Pancreas (tissue), 10 donors: ENCODE measurements around the gene UPP2. TPM values are rescaled to one million over a fixed set of nuclear protein-coding genes. Genes with fewer than 3 reads are reported as not detected.

ENCODE experiments used
- ATAC-seq, 4 donors: fragments of 200-7000 bp; cut with Tn5 transposase; one replicate each; pipeline versions ENCODE4 v1.8.0 to v1.9.1; 2020; ENCODE audit warnings: mild to moderate bottlenecking in 4 of 4, moderate library complexity in 4 of 4
- DNase-seq, 6 donors: peaks; one replicate each; pipeline ENCODE4 v3.0.0-alpha.2; 2020
- FAIRE-seq: peaks from 2 replicates; lab custom pipeline; 2012; peaks lifted over from hg19 to GRCh38; lab: Jason Lieb, UNC
- H3K27ac ChIP-seq, 4 donors: fragments of 200-600 bp; sonication (generic); 1 replicate in 3 of 4; 2 replicates in 1 of 4; pipeline versions ENCODE4 v1.5.0 to v1.8.0; 2020
- H3K27me3 ChIP-seq, 4 donors: fragments of 200-600 bp; one replicate each; pipeline ENCODE4 v1.8.0; 2021
- H3K36me3 ChIP-seq, 3 donors: fragments of 200-600 bp; sonication (generic) in 1 of 3; one replicate each; pipeline versions ENCODE4 v1.5.0 to v1.8.0; 2020 to 2021
- H3K4me1 ChIP-seq, 3 donors: fragments of 200-600 bp; one replicate each; pipeline ENCODE4 v1.8.0; 2021
- H3K4me3 ChIP-seq, 4 donors: fragments of 200-600 bp; sonication (generic) in 2 of 4; one replicate each; pipeline versions ENCODE4 v1.5.0 to v1.8.0; 2020 to 2021
- H3K9me3 ChIP-seq, 4 donors: fragments of 200-600 bp; one replicate each; pipeline ENCODE4 v1.8.0; 2021
- WGBS, 2 donors: extraction: QIAGEN DNeasy Blood & Tissue Kit; methylation state at CpG; one replicate each; pipeline ENCODE4 v1.1.7; 2013; 5-methylcytosine and 5-hydroxymethylcytosine counted together
- intact Hi-C, 3 donors: fragments of 100-400 bp; cut with DNase I; formaldehyde crosslinking; loops; one replicate each; pipeline versions ENCODE4 v1.11.1 to v1.14.2; 2022
- polyA plus RNA-seq, 2 donors: library from polyadenylated mRNA; stranded (reverse); fragments of 200-250 nt; gene quantifications; one replicate each; pipeline ENCODE4 v1.2.3, GENCODE V29; 2013
- total RNA-seq, 6 donors: library from RNA; stranded (reverse); fragmentation: NEBNext Ultra II Directional in 4 of 6; extraction: Animal tissue kit (Norgen Biotek cat#: 25700) in 4 of 6; gene quantifications; one replicate each; pipeline versions ENCODE4 v1.2.1 to v1.2.4, GENCODE V29; 2021 to 2023
- TF ChIP-seq, protein P1 (sequence below), 4 donors: fragments of 200-600 bp; sonication (generic) in 3 of 4; IDR thresholded peaks; one replicate each; pipeline versions ENCODE4 v1.5.0 to v1.8.0; 2021; ENCODE audit warnings: antibody characterized with exemption in 4 of 4
- donor health status: healthy with polysubstance abuse.
- donor health status: DM: no; HTN: no; CAD: no; lungs with moderate emphysema.
- donor health status: DM: no; HTN: no; CAD: no.
- donor health status: control.
- donor health status: control.
- donor health status: Bipolar disorder and iron deficiency.
- donor health status: DM: yes; HTN: yes; CAD: no.
- donor health status: DM: no; HTN: no; CAD: no.
- donor health status: DM: no; HTN: no; CAD: no.
- donor health status: DM: yes; HTN: yes; CAD: no.

Gene UPP2
- total and polyA plus RNA-seq, 8 donors: not detected

DNA sequence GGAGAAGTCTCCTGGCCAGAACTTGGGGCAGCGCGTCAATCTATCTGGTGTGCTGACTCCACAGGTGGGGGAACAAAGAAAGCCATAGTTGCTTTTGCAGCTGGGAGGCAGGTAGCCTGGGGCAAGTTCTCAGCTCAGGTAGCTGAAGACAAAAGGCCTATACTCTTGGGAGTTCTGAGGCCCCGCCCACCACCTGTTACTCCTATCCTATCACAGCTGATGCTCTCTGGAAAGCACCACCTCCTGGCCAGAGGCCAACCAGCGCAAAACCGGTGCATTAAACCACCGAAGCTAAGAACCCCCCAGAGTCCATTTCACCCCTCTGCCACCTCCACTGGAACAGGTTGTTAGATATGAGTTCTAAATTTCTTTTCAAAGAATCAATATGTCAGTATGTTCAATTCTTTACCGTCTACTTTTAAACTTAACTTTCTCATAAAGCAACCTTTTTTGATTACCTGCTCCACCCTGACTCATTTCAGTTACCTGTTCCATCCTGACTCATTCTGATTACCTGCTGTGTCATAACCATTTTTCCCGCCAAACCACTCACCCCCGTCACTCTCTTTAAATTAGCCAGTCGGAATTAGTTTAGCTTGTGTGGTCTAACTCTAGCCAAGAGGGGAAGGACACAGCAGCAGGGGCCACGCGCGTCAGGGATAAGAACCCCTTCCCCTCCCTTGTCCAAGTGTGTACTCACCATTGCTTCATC is 43.4 kb downstream of the UPP2 start:
- no peak for FAIRE-seq
- H3K36me3 ChIP-seq: no peaks in the 10 kb centered on the region
- ATAC-seq: no peak
- no peaks in the 10 kb centered on the region for H3K4me1 ChIP-seq
- no peak overlapping the region for H3K27ac ChIP-seq
- no peak for DNase-seq
- H3K27me3 ChIP-seq: no peaks in the 10 kb centered on the region
- H3K4me3 ChIP-seq: no peak overlapping the region
- no peaks in the 10 kb centered on the region for H3K9me3 ChIP-seq
- 95% methylated on average over 13 of the region's 13 CpGs for WGBS, 2 donors
- intact Hi-C loops: no loop called here
- TF ChIP-seq, protein P1, sequence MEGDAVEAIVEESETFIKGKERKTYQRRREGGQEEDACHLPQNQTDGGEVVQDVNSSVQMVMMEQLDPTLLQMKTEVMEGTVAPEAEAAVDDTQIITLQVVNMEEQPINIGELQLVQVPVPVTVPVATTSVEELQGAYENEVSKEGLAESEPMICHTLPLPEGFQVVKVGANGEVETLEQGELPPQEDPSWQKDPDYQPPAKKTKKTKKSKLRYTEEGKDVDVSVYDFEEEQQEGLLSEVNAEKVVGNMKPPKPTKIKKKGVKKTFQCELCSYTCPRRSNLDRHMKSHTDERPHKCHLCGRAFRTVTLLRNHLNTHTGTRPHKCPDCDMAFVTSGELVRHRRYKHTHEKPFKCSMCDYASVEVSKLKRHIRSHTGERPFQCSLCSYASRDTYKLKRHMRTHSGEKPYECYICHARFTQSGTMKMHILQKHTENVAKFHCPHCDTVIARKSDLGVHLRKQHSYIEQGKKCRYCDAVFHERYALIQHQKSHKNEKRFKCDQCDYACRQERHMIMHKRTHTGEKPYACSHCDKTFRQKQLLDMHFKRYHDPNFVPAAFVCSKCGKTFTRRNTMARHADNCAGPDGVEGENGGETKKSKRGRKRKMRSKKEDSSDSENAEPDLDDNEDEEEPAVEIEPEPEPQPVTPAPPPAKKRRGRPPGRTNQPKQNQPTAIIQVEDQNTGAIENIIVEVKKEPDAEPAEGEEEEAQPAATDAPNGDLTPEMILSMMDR (IDR thresholded peaks at IDR 0.05): no peak

DNA sequence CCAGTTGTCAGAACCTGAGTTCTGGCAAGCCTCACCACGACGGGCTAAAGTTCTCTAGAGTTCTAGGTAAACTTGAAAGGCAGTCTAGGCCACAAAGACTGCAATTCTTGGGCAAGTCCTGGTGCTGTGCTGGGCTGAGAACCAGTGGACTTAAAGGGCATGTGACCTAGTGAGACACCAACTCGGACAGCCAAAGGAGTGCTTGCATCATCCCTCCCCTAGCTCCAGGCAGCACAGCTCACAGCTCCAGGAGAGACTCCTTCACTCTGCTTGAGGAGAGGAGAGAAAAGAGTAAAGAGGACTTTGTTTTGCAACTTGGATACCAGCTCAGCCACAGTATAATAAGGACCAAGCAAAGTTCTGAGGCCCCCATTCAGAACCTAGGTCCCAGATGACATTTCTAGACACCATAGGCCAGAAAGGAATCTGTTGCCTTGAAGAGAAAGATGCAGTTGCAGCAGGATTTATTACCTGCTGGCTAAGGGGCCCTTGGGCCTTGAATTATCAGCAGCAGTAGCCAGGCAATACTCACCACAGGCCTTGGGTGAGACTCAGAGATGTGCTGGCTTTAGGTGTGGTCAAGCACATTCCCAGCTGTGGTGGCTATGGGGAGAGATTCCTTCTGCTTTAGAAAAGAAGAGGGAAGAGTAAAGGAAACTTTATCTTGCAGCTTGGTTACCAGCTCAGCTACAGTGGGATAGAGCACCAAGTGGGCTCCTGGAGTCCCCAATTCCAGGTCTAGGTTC is 51.8 kb downstream of the UPP2 start:
- WGBS, 2 donors: 74 to 91% methylated on average over 3 of the region's 3 CpGs
- DNase-seq: no peak
- TF ChIP-seq, protein P1 (IDR thresholded peaks at IDR 0.05): no peak
- Histone ChIP-seq H3K4me1 (no peaks in the 10 kb centered on the region), H3K27ac (no peak overlapping the region), H3K4me3 (no peak overlapping the region), H3K9me3 (no peaks in the 10 kb centered on the region), H3K36me3 (no peaks in the 10 kb centered on the region), H3K27me3 (no peaks in the 10 kb centered on the region)
- intact Hi-C loops: no loop called here
- FAIRE-seq: no peak
- ATAC-seq: no peak

DNA sequence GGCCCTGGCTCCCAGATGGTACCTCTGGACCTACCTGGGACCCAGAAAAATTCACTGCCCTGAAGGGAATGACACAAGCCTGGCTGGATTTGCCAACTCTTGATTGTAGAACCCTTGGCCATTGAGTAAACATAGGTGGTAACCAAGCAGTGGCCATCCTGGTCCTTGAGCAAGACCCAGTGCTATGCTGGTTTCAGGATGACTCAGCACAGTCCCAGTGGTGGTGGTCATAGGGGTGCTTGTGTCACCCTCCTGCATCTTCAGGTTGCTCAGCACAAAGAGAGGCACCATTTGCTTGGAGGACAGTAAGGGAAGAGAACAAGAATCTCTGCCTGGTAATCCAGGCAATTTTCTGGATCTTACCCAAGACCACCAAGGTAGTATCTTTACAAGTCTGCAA is 52.9 kb downstream of the UPP2 start:
- Histone ChIP-seq H3K4me1 (no peaks in the 10 kb centered on the region), H3K4me3 (no peak overlapping the region), H3K27ac (no peak overlapping the region), H3K36me3 (no peaks in the 10 kb centered on the region), H3K27me3 (no peaks in the 10 kb centered on the region), H3K9me3 (no peaks in the 10 kb centered on the region)
- ATAC-seq (no peak), DNase-seq (no peak), FAIRE-seq (no peak)
- intact Hi-C loops: no loop called here
- TF ChIP-seq, protein P1 (IDR thresholded peaks at IDR 0.05): no peak

DNA sequence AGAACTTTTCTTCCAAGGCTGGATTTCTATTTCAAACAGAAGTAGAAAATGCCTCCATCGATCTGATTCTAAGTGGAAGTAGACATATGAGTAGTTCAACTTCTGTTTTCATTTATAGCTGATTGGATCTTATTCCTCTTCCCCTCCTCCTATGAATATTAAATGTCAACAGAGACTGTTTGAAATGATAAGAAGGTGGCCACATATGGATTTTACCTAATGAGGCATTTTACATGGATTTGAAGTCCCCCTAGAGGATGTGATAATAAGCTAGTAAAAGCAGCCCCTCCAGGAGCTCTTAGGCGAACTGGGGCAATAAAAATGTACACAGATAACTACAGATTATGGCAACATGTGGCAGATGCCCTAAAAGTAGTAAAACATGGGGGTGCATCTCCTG is 71.0 kb downstream of the UPP2 start:
- no peak overlapping the region for H3K27ac ChIP-seq
- no peaks in the 10 kb centered on the region for H3K4me1 ChIP-seq
- FAIRE-seq (no peak), DNase-seq (no peak), ATAC-seq (no peak)
- no peaks in the 10 kb centered on the region for H3K27me3 ChIP-seq
- no peak overlapping the region for H3K4me3 ChIP-seq
- H3K9me3 ChIP-seq: no peaks in the 10 kb centered on the region
- intact Hi-C loops: no loop called here
- TF ChIP-seq, protein P1 (IDR thresholded peaks at IDR 0.05): no peak
- H3K36me3 ChIP-seq: no peaks in the 10 kb centered on the region
- 31 to 42% methylated on average over 2 of the region's 2 CpGs for WGBS, 2 donors

DNA sequence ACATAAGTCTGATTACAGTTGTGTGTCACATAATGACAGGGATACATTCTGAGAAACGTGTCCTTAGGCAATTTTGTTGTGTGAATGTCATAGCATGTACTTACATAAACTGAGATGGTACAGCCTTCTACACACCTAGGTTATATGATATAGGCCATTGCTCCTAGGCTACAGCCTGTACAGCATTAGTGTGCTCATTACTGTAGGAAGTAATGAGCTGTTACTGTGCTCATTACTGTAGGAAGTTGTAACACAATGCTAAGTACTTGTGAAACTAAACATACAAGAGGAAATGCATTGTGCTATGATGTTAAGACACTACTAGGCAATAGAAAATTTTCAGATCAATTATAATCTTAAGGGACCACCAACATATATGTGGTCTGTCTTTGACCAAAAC is 72.8 kb downstream of the UPP2 start:
- FAIRE-seq: no peak
- 60 to 68% methylated on average over 1 of the region's 1 CpG for WGBS, 2 donors
- TF ChIP-seq, protein P1 (IDR thresholded peaks at IDR 0.05): no peak

More for the DNA sequence above, 72.8 kb downstream of the UPP2 start:
- DNase-seq (no peak), ATAC-seq (no peak)
- no peaks in the 10 kb centered on the region for H3K27me3 ChIP-seq
- no peaks in the 10 kb centered on the region for H3K36me3 ChIP-seq
- no peaks in the 10 kb centered on the region for H3K4me1 ChIP-seq
- H3K4me3 ChIP-seq: no peak overlapping the region
- H3K27ac ChIP-seq: no peak overlapping the region
- intact Hi-C loops: no loop called here
- no peaks in the 10 kb centered on the region for H3K9me3 ChIP-seq
